Measurements from ENCODE around the gene NTM.

NTM gene

GRCh38 chr11:132187386-132187785 lies 817.0 kb downstream of the NTM start:
- H3K4me3 ChIP-seq (ENCODE audit: low read depth, low read length), result no peak overlapping the region
- no peaks in the 10 kb centered on the region for H3K36me3 ChIP-seq (ENCODE audit: control insufficient read depth in 2 of 2, insufficient read depth in 1 of 2, low read length in 2 of 2)
- no peaks in the 10 kb centered on the region for H3K4me1 ChIP-seq (ENCODE audit: control insufficient read depth, insufficient read depth, low read length)
- TF ChIP-seq ZNF302 (tag by site-specific recombination; IDR thresholded peaks at IDR 0.05; ENCODE audit: low read depth), result no peak
- TF ChIP-seq ZNF777 (tag by site-specific recombination; IDR thresholded peaks at IDR 0.05; ENCODE audit: borderline replicate concordance), result no peak
- TF ChIP-seq ZEB2 (tag by site-specific recombination; IDR thresholded peaks at IDR 0.05), result no peak
- no peak for TF ChIP-seq ZBTB48 (tag by site-specific recombination; IDR thresholded peaks at IDR 0.05)
- TF ChIP-seq OVOL3 (tag by site-specific recombination; IDR thresholded peaks at IDR 0.05), result no peak
- TF ChIP-seq BCL11B (tag by site-specific recombination; IDR thresholded peaks at IDR 0.05; ENCODE audit: low read depth), result no peak
- no peak for TF ChIP-seq HOXC10 (CRISPR knock-in tag; IDR thresholded peaks at IDR 0.05)
- TF ChIP-seq ZNF37A (tag by site-specific recombination; IDR thresholded peaks at IDR 0.05), result no peak
- TF ChIP-seq ZNF391 (tag by site-specific recombination; IDR thresholded peaks at IDR 0.05; ENCODE audit: borderline replicate concordance, low read depth), result no peak
- no peak for TF ChIP-seq ZNF138 (tag by site-specific recombination; IDR thresholded peaks at IDR 0.05; ENCODE audit: borderline replicate concordance)
- TF ChIP-seq ZNF549 (tag by site-specific recombination; IDR thresholded peaks at IDR 0.05), result no peak
- no peak for TF ChIP-seq ZNF248 (tag by site-specific recombination; IDR thresholded peaks at IDR 0.05)
- TF ChIP-seq ZBTB17 (tag by site-specific recombination; IDR thresholded peaks at IDR 0.05), result no peak
- TF ChIP-seq, protein P1, sequence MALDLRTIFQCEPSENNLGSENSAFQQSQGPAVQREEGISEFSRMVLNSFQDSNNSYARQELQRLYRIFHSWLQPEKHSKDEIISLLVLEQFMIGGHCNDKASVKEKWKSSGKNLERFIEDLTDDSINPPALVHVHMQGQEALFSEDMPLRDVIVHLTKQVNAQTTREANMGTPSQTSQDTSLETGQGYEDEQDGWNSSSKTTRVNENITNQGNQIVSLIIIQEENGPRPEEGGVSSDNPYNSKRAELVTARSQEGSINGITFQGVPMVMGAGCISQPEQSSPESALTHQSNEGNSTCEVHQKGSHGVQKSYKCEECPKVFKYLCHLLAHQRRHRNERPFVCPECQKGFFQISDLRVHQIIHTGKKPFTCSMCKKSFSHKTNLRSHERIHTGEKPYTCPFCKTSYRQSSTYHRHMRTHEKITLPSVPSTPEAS (tag by site-specific recombination; IDR thresholded peaks at IDR 0.05), result no peak
- TF ChIP-seq SETDB1 (IDR thresholded peaks at IDR 0.05; ENCODE audit: insufficient read length, low read length), result no peak
- TF ChIP-seq ZNF341 (tag by site-specific recombination; IDR thresholded peaks at IDR 0.05; ENCODE audit: low read depth), result no peak
- TF ChIP-seq ZNF555 (tag by site-specific recombination; conservative IDR thresholded peaks at IDR 0.05), result no peak
- TF ChIP-seq ZSCAN23 (tag by site-specific recombination; IDR thresholded peaks at IDR 0.05), result no peak
- TF ChIP-seq ZNF133 (tag by site-specific recombination; IDR thresholded peaks at IDR 0.05), result no peak
- TF ChIP-seq ZNF292 (tag by site-specific recombination; IDR thresholded peaks at IDR 0.05; ENCODE audit: borderline replicate concordance, low read depth), result no peak
- H3K27ac ChIP-seq (ENCODE audit: extremely low read depth, low read depth, low read length), result no peak overlapping the region
- CTCF ChIA-PET, result interaction anchor here (0.5 to 2.0 kb wide), 8 partner anchors 14 to 1379 kb away, joined by 3 to 9 read pairs (median 4); no protein-coding TSS in a partner anchor
- POLR2A ChIA-PET, result no interaction called here
- no peaks in the 10 kb centered on the region for H3K9me3 ChIP-seq (ENCODE audit: control insufficient read depth, insufficient read depth, low read depth, low read length)

- H3K36me3 ChIP-seq (ENCODE audit: control insufficient read depth in 2 of 2, insufficient read depth in 1 of 2, low read length in 2 of 2), result no peaks in the 10 kb centered on the region
- no peak overlapping the region for H3K4me3 ChIP-seq (ENCODE audit: low read depth, low read length)
- H3K9me3 ChIP-seq (ENCODE audit: control insufficient read depth, insufficient read depth, low read depth, low read length), result no peaks in the 10 kb centered on the region
- CTCF ChIA-PET, result interaction anchor here (0.5 to 2.0 kb wide), 6 partner anchors 14 to 1379 kb away, joined by 3 to 9 read pairs (median 4); no protein-coding TSS in a partner anchor
- TF ChIP-seq, protein P2, sequence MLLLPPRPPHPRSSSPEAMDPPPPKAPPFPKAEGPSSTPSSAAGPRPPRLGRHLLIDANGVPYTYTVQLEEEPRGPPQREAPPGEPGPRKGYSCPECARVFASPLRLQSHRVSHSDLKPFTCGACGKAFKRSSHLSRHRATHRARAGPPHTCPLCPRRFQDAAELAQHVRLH (tag by site-specific recombination; IDR thresholded peaks at IDR 0.05), result no peak
- TF ChIP-seq ZNF624 (tag by site-specific recombination; IDR thresholded peaks at IDR 0.05) (no peak), ZNF529 (tag by site-specific recombination; IDR thresholded peaks at IDR 0.05; ENCODE audit: insufficient replicate concordance) (no peak), ZNF677 (tag by site-specific recombination; IDR thresholded peaks at IDR 0.05) (no peak), ZNF112 (tag by site-specific recombination; IDR thresholded peaks at IDR 0.05) (no peak), ZNF792 (tag by site-specific recombination; IDR thresholded peaks at IDR 0.05) (no peak), HOXA7 (CRISPR knock-in tag; IDR thresholded peaks at IDR 0.05; ENCODE audit: borderline replicate concordance) (no peak), OSR2 (tag by site-specific recombination; IDR thresholded peaks at IDR 0.05) (no peak)
- POLR2A ChIA-PET, result no interaction called here
- no peaks in the 10 kb centered on the region for H3K4me1 ChIP-seq (ENCODE audit: control insufficient read depth, insufficient read depth, low read length)
- no peak overlapping the region for H3K27ac ChIP-seq (ENCODE audit: extremely low read depth, low read depth, low read length)
Observed at GRCh38 chr11:132187814-132188213, 817.4 kb downstream of the NTM start.

Data from HEK293 (cell line).